Activated CD8-positive, alpha-beta memory T cell treated with anti-CD3 and anti-CD28 coated beads, Interleukin-2, amount 50 U/mL, for 24 hours (primary cell): ENCODE results near the gene CANX.

ENCODE experiments used
- DNase-seq: peaks from one replicate; pipeline ENCODE4 v3.0.0-alpha.2; 2020; ENCODE audit errors: extremely low read depth

Gene CANX

GRCh38 chr5:179778591-179778990, 79.8 kb downstream of the CANX start:
- DNase-seq: no peak

- no peak for DNase-seq
These were observed 81.1 kb downstream of the CANX start for GRCh38 chr5:179779826-179780225.

GRCh38 chr5:179780362-179780761, 81.6 kb downstream of the CANX start:
- no peak for DNase-seq
